Subcutaneous abdominal adipose tissue (tissue), 5 donors: ENCODE measurements around the gene ARHGEF33.

Experiments
- H3K27ac ChIP-seq: one replicate; pipeline ENCODE4 v1.7.0; 2013; ENCODE audit warnings: low read depth, mild to moderate bottlenecking, inconsistent platforms, low read length, moderate library complexity
- H3K27me3 ChIP-seq, 5 donors: one replicate each; pipeline ENCODE4 v1.7.0; 2013; ENCODE audit warnings: low read length in 5 of 5, inconsistent platforms in 1 of 5; ENCODE audit not compliant: control insufficient read depth in 5 of 5, insufficient read depth in 4 of 5
- H3K36me3 ChIP-seq, 5 donors: one replicate each; pipeline ENCODE4 v1.7.0; 2013; ENCODE audit warnings: low read length in 5 of 5; ENCODE audit not compliant: control insufficient read depth in 5 of 5, insufficient read depth in 5 of 5
- H3K4me1 ChIP-seq, 5 donors: one replicate each; pipeline ENCODE4 v1.7.0; 2013; ENCODE audit warnings: low read length in 5 of 5, mild to moderate bottlenecking in 3 of 5, moderate library complexity in 1 of 5; ENCODE audit not compliant: control insufficient read depth in 5 of 5, insufficient read depth in 5 of 5
- H3K4me3 ChIP-seq, 5 donors: one replicate each; pipeline ENCODE4 v1.7.0; 2013; ENCODE audit warnings: low read length in 5 of 5, low read depth in 1 of 5
- H3K9ac ChIP-seq, 5 donors: one replicate each; pipeline ENCODE4 v1.7.0; 2013; ENCODE audit warnings: low read length in 5 of 5, mild to moderate bottlenecking in 4 of 5, moderate library complexity in 3 of 5
- H3K9me3 ChIP-seq, 5 donors: one replicate each; pipeline ENCODE4 v1.7.0; 2013; ENCODE audit warnings: low read length in 5 of 5; ENCODE audit not compliant: control insufficient read depth in 5 of 5
- donor health status: healthy.
- donor health status: healthy.
- donor health status: healthy.
- donor health status: healthy.
- donor health status: healthy.

ARHGEF33 gene

DNA sequence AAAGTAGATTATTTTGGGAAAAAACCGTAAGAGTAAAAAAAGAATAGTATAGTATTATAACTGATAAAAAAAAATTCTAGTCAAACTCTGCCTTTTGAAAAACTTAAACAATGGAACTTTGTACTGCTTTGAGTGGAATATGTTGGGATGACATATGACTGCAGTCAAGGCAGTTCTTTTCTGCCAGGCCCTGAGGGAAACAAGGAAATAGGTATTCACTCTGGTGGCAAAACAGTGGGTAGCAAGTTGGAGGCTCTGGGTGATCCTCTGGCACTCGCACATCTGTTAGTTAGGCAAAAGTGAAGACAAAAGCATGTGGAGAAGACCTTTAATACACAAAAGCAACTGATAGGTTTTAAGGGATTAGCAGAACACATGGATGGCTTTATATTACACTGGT is 102.2 kb downstream of the ARHGEF33 start:
- no peak overlapping the region for H3K4me3 ChIP-seq
- H3K9ac ChIP-seq: no peak overlapping the region
- no peak overlapping the region for H3K27ac ChIP-seq
- H3K27me3 ChIP-seq: no peaks in the 10 kb centered on the region
- H3K4me1 ChIP-seq: no peaks in the 10 kb centered on the region
- no peaks in the 10 kb centered on the region for H3K9me3 ChIP-seq
- peaks cover 25 to 76% (median 63%) of the 10 kb centered on the region in 5 donors for H3K36me3 ChIP-seq

DNA sequence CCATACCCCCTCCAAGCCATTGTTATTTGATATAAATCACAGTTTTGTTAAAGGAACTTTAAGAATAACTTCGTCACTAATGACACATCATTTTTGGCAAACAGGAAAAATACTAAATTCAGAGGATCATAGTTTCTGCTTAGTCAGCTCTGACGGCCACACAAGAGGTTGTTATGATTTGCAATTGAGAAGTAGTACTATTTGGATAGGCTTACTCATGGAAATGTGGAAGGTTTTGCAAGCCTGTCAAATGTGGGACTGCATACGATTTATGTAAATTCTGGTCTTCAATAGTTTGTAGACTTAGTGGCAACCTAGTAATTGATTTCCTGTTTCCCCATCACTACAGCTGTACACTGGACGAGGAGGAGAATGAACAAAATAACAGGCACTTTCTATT is 108.1 kb downstream of the ARHGEF33 start:
- no peak overlapping the region for H3K27ac ChIP-seq
- peaks cover 56 to 85% (median 67%) of the 10 kb centered on the region in 5 donors for H3K36me3 ChIP-seq
- H3K9me3 ChIP-seq: no peaks in the 10 kb centered on the region
- H3K9ac ChIP-seq: no peak overlapping the region
- no peak overlapping the region for H3K4me3 ChIP-seq
- no peaks in the 10 kb centered on the region for H3K27me3 ChIP-seq
- peaks cover 0 to 4% (median 0%) of the 10 kb centered on the region in 5 donors for H3K4me1 ChIP-seq

DNA sequence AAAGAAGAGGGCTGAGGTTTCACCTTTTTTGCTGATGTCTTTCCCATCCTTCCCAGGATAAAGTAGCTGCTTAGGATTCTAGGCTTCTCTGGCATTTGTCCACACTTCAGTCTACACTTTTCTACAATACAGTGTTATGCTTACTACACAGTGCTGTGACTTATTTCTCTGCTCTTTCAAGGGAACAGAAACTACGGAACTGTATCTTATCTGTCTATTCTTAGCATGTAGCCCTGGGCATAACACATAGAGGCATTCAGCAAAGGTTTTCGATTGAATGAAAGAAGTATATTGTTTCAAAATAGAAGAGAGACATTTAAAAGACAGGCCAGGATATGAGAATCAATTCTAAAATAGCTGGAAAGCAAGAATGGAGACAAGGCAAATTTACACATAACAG is 110.9 kb downstream of the ARHGEF33 start:
- H3K4me1 ChIP-seq: peaks cover 0 to 4% (median 0%) of the 10 kb centered on the region in 5 donors
- H3K27me3 ChIP-seq: no peaks in the 10 kb centered on the region
- H3K36me3 ChIP-seq: peaks cover 47 to 73% (median 54%) of the 10 kb centered on the region in 5 donors
- H3K9ac ChIP-seq: no peak overlapping the region
- H3K9me3 ChIP-seq: no peaks in the 10 kb centered on the region
- H3K4me3 ChIP-seq: no peak overlapping the region
- H3K27ac ChIP-seq: no peak overlapping the region

DNA sequence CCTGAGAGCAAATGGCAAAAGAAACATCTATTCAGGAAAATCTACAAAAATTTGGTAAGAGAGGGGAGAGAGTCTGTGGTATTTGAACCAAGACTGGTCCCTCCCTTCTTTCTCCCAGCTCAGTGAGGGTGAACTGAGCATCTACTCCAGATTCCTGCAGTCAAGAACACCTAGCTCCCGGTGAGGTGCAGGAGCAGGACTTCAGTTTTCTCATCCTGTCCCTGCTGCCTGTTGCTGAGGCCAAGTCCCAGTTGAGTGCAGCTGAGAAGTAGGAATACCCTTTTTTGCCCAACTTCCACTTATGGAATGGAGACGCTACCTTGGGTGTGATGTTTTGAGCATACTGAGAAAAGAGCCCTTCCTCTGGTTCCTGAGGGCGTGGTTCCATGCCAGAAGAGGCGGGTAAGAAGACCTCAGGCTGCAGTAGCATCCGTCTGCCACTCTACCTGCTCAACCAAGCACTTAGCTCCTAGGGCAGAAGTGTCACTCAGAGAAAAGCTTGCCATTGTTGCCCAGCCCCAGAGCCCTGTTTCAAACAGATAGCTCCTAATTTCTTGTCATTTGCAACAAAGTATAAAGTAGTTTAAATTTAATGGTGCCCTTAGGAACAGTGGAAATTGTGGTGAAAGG is 118.3 kb downstream of the ARHGEF33 start:
- peaks cover 45 to 68% (median 57%) of the 10 kb centered on the region in 5 donors for H3K36me3 ChIP-seq
- H3K4me1 ChIP-seq: no peaks in the 10 kb centered on the region
- no peaks in the 10 kb centered on the region for H3K9me3 ChIP-seq
- H3K4me3 ChIP-seq: no peak overlapping the region
- no peak overlapping the region for H3K27ac ChIP-seq
- no peak overlapping the region for H3K9ac ChIP-seq
- no peaks in the 10 kb centered on the region for H3K27me3 ChIP-seq

DNA sequence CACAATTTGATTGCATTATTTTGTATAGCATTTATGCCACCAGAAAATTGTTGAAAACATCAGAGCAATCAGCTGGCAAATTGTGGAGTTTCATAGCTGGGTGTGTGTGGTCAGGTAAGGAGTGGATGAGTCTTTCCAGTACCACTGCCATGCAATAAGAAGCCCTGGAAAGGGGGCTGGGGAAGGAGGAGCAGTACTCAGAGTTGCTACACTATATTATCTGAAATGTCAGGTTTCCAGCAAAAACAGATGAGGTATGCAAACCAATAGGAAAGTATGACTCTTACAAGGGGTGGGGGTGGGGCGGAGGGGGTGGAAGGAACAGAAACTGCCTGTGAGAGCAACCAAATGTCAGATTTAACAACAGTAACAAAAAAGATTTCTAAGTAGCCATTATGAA is 119.0 kb downstream of the ARHGEF33 start:
- no peak overlapping the region for H3K27ac ChIP-seq
- no peak overlapping the region for H3K9ac ChIP-seq
- H3K36me3 ChIP-seq: peaks cover 52 to 72% (median 63%) of the 10 kb centered on the region in 5 donors
- no peaks in the 10 kb centered on the region for H3K27me3 ChIP-seq
- no peak overlapping the region for H3K4me3 ChIP-seq
- no peaks in the 10 kb centered on the region for H3K9me3 ChIP-seq
- H3K4me1 ChIP-seq: no peaks in the 10 kb centered on the region

DNA sequence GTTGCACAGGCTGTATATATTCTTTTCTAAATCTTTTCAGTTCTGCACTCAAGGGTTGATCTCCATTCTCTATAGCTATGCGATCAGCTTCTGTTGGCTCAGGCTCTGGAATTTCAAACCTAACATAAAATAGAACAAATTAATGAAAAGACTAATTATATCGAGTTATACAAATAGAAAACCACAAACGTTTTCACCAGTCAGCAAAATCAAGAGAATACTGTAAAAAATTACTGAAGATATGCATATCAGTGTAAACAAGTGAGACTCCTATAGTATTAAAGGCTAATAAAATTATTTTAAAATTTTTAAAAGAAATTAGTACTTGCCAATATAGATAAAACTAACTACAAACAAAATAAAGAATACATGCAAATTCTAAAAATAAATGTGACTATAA is 124.2 kb downstream of the ARHGEF33 start:
- H3K27ac ChIP-seq: no peak overlapping the region
- no peaks in the 10 kb centered on the region for H3K9me3 ChIP-seq
- H3K36me3 ChIP-seq: peaks cover 26 to 35% (median 34%) of the 10 kb centered on the region in 5 donors
- H3K4me3 ChIP-seq: no peak overlapping the region
- no peak overlapping the region for H3K9ac ChIP-seq
- H3K4me1 ChIP-seq: peaks cover 0 to 22% (median 10%) of the 10 kb centered on the region in 5 donors
- H3K27me3 ChIP-seq: no peaks in the 10 kb centered on the region

DNA sequence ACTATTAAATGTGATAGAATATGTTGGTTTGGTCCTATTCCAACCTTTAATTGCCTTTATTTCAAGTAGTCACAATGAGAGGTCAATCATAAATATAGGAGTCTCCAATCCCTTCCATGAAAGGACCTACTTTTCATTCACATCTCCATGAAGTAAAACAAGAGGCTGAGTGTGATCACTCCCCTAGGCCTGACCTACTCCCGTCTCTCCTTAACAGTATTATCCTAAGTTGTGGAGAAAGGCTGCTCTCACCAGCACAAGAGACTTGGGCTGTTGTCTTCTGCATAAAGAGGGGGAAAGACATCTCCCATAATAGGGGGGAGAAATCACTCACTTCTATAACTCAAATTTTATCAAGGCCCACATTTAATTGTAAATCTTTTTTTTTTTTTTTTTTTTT is 125.7 kb downstream of the ARHGEF33 start:
- H3K9me3 ChIP-seq: no peaks in the 10 kb centered on the region
- no peak overlapping the region for H3K9ac ChIP-seq
- peaks cover 0 to 22% (median 10%) of the 10 kb centered on the region in 5 donors for H3K4me1 ChIP-seq
- no peak overlapping the region for H3K4me3 ChIP-seq
- peaks cover 19 to 29% (median 25%) of the 10 kb centered on the region in 5 donors for H3K36me3 ChIP-seq
- peak overlapping the region; percentile 27 for H3K27ac ChIP-seq
- no peaks in the 10 kb centered on the region for H3K27me3 ChIP-seq

DNA sequence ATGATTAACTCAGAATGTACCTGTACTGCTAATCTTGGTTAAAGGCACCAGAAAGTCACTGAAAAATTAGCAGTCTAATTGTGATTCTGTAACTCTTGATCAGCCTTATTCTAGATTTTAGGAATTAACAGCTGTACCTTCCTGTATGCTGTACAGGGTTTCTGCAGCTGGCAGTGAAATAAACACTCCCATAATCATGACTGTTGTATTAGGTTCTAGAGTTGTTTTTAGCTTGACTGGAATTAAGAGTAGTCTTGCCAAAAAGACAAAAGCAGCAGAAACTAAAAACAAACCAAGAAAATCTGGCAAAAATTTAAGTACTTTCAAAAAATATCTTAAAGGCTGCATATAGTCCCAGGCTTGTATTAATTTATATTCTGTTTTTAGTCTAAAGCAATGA is 127.7 kb downstream of the ARHGEF33 start:
- H3K9ac ChIP-seq: no peak overlapping the region
- no peak overlapping the region for H3K4me3 ChIP-seq
- peak overlapping the region; percentile 73 for H3K27ac ChIP-seq

DNA sequence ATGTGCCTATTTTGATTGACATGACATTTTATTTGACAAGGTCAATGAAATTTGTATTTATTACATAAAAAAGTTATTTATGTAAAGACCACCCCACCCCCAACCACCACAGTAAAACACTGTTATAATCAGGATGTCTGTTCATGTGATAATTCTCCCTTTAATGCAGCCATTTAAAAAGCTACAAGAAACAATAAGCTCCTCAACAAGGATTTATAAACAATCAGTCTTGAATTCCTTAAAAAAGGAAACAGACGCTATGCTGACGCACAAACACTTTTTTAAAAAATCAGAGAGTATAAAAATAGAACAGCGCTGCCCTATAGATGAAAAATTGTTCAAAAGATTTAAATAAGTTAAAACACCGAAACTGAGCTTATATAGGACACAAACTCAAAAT is 129.0 kb downstream of the ARHGEF33 start:
- no peaks in the 10 kb centered on the region for H3K9me3 ChIP-seq
- H3K4me3 ChIP-seq: peak overlapping the region in 2 of 5 donors; percentile 30 to 39
- peaks cover 0 to 37% (median 17%) of the 10 kb centered on the region in 5 donors for H3K4me1 ChIP-seq
- H3K27me3 ChIP-seq: no peaks in the 10 kb centered on the region
- H3K27ac ChIP-seq: peak overlapping the region; percentile 73
- H3K36me3 ChIP-seq: peaks cover 8 to 16% (median 10%) of the 10 kb centered on the region in 5 donors
- H3K9ac ChIP-seq: peak overlapping the region in 2 of 5 donors; percentile 20 to 39

More for the DNA sequence above, 127.7 kb downstream of the ARHGEF33 start:
- Histone ChIP-seq H3K27me3 (no peaks in the 10 kb centered on the region), H3K36me3 (peaks cover 11 to 20% (median 15%) of the 10 kb centered on the region in 5 donors), H3K4me1 (peaks cover 0 to 30% (median 15%) of the 10 kb centered on the region in 5 donors), H3K9me3 (no peaks in the 10 kb centered on the region)

DNA sequence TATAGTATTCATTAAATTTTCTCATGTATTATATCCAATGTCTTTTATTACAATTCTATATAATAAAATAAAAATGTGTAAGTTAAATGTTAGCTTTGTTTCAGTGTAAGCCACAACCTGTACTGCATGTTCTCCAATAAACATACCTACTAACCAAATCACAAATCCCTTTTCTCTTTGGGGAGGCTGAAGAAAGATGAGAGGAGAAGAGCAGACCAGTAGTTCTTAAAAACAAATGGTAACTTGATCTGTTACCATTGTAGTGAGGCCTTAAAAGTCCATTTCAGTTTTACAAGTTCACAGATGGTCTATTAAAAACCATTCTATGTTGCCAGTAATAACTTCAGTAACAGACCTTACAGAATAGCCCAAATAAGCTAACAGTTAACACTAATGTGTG is 130.7 kb downstream of the ARHGEF33 start:
- Histone ChIP-seq H3K36me3 (peaks cover 7 to 13% (median 8%) of the 10 kb centered on the region in 5 donors), H3K4me3 (peak overlapping the region in 3 of 5 donors; percentile 24 to 55 (median 42)), H3K27ac (peak overlapping the region; percentile 69), H3K4me1 (peaks cover 0 to 37% (median 17%) of the 10 kb centered on the region in 5 donors), H3K27me3 (no peaks in the 10 kb centered on the region), H3K9ac (peak overlapping the region in 2 of 5 donors; percentile 38 to 51), H3K9me3 (no peaks in the 10 kb centered on the region)
